Measurements from ENCODE around the gene SLC43A3.
A peak's percentile ranks its signal among the peaks of the same experiment; 100 is the strongest.
"Not testable (repeated sequence)": the region's sequence is repeated elsewhere in the genome, so short reads cannot be mapped to it uniquely, and the experiment has no call there.

Gene SLC43A3

DNA sequence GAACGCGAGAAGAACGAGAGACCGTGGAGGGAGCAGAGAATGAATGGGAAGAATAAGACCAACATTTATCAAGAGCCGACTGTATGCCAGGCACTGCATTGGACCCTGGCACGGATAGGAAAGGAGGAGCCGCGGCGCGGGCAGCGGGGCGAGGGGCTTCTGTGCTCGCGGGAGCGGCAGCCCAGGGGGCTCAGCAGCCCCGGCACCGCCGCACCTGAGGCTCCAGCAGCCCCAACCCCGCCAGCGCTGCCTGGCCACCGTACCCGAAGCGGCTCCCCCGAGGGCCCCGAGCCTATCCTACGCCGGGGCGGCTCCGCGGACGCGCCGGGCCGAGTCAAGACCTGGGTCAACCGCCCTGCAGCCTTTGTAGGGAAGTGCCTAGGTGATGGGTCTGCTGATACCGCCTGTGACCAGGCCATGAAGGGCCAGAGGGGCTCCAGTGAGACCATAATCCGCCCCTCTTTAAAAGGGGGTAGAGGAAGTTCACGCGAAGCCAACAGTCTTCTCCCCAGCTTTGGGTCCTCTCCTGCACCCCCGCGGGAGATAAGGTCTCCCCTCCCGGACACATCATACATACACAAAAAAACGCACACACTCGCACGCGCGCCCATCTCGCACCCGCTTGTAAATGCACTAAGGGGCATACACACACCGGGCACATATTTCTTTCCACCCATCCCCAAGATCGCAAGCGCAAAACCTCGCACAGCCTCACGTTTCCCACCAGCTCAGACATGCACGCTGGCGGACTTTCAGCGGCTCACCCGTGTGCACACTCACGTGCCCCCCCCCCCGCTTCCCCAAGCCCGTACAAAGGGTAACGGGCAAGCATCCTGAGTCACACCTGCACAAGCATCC, 32.5 kb upstream of the SLC43A3 start:
- DNase-seq: no peak

DNA sequence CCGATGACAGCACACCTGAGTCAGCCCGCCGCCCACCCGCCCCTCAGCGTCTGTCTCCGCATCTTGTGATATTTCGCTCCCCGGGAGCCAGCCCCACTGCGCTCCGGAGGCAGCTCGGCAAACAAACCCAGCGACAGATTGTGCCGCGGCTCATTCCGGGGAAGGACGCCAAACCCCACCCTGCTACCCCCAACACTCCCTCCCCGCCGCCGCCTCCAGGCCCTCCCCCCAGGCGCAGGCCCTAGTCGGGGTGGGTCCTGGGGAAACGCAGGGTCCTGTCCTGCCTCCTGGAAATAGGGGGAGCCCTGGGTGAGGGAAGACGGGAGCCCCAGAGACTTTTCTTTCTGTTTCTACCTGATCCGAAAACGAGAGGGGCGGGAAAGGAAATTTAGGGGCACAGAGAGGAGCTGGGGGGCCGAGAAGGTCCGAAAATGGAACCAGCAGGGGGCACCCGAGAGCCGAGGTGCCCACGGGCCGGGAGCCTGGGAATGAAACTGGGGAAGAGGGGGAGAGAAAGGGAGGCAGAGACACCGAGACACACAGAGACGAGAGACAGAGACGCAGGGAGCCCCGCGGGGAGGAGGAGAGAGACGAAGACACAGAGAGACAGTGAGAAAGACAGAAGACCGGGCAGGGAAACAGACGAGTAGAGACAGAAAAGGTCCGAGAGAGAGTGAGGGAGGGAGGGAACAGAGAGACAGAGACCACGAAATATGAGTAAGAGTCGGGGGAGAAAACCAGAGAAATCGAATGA, 31.7 kb upstream of the SLC43A3 start:
- no peak for DNase-seq

GRCh38 chr11:57458060-57458409, 31.1 kb upstream of the SLC43A3 start:
- no peak for DNase-seq

GRCh38 chr11:57457643-57458023, 30.7 kb upstream of the SLC43A3 start:
- DNase-seq: no peak

DNA sequence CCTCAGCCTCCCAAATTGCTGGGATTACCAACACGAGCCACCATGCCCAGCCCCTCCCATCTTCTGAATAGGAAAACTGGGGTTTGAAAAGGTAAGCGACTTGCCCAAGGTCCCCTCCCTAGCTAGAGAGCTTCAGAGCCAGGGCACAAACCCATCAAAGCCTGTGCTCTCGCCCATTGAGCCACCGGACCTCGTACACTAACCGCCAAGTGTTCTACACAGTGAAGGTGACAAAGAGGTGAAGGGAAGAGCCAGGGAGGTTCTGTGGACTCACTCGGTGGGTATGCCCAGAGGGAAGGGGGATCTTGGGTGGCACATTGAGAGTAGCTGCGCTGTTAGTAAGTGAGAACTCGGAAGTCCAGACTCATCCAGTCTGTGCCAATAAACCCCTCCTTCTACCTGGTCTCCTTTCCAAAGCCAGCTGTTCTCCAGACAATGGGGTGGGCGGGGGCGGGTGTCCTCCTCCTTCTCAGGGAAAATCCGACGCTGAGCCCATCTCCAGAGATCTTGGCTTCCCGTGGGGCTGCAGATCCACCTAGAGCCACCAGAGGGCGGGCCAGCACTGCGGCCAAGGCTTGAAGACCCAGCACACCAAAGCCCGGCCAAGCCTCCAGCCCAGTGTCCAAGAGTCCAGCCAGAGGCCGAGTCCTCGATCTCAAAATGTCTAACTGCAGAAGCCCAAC, 30.2 kb upstream of the SLC43A3 start:
- DNase-seq: peak; percentile 42

DNA sequence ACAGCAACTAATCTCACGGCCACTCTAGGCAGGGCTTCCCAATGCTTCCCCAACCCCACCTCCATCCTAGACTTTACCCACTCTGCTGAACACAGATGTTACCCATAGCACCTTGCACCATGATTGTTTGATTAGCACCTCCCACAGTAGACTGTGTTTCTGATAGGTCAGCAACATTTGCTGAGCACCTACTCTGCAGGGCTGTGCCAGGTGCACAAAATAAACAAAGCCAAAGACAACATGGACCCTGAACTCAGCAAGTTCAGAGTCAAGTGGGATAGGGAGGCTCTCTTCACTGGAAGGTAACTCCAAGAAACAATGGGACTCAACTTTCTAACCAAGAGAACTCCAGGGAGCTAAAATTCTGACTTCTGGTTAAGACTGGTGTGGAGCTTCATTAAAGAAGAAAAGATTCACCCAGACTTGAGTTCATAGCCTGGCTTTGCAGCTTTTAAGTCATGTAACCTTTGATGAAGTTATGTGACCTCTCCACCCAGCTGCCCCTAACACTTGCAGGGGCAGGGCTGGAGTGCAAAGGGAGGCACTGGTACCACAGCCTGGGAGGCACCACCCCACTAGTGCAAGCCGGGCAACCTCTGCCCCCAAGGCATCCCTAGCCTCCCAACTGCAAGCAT, 26.7 kb upstream of the SLC43A3 start:
- no peak for DNase-seq

GRCh38 chr11:57446055-57446454, 19.1 kb upstream of the SLC43A3 start:
- DNase-seq: no peak

- DNase-seq: not testable (repeated sequence)
Observed at GRCh38 chr11:57445122-57445394, 18.1 kb upstream of the SLC43A3 start.

- DNase-seq: no peak
Observed at GRCh38 chr11:57444362-57445121, 17.6 kb upstream of the SLC43A3 start.

GRCh38 chr11:57440744-57441414, 14.0 kb upstream of the SLC43A3 start:
- no peak for DNase-seq

- DNase-seq: no peak
Observed at GRCh38 chr11:57439786-57440185, 12.9 kb upstream of the SLC43A3 start.

GRCh38 chr11:57438345-57439285, 11.7 kb upstream of the SLC43A3 start:
- no peak for DNase-seq

GRCh38 chr11:57436031-57436430, 9.1 kb upstream of the SLC43A3 start:
- DNase-seq: no peak

GRCh38 chr11:57434640-57435546, 8.0 kb upstream of the SLC43A3 start:
- DNase-seq: no peak

DNA sequence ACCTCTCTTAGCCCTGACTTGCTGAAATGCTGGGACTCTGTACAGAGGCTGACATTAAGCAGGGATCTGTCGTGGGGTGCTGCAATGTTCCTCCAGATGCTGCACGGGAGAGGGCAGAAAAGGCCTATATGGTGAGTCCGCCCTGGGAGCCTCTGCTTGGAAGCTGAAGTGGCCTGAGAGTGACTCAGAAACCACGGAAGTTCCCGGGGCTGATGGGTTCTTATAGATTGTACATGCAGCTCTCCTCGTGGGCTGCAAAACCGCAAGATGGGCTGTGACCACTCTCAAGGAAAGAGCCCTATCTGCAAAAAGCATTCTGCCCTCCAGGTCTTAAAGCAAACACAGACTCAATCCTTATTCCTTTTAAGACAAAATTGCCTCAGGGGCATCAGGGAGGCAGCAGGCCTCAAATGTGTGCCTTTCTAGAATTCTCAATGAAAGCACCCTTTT, 5.8 kb upstream of the SLC43A3 start:
- DNase-seq: no peak

DNA sequence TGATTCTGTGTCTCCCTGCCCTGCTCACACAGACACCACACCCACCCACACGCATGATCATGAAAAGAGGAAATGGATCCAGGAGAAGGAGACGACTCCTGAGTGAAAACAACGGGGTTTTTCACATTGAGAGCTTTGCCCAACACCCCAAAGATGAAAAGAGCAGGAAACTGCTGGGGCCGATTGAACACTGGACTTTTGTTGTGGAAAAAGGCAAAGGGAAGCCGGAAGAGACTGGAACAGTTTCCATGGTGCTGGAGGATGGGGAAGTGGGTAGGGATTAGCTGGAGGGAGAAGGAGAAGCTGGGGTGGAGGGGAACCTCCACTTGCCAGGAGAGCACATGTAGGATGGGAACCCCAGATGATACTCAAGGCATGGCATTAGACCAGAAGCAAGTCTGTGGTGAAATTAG, 5.2 kb upstream of the SLC43A3 start:
- DNase-seq: no peak

- no peak for DNase-seq
Observed at GRCh38 chr11:57430952-57431351, 4.0 kb upstream of the SLC43A3 start.

GRCh38 chr11:57429946-57430345, 3.0 kb upstream of the SLC43A3 start:
- no peak for DNase-seq

DNA sequence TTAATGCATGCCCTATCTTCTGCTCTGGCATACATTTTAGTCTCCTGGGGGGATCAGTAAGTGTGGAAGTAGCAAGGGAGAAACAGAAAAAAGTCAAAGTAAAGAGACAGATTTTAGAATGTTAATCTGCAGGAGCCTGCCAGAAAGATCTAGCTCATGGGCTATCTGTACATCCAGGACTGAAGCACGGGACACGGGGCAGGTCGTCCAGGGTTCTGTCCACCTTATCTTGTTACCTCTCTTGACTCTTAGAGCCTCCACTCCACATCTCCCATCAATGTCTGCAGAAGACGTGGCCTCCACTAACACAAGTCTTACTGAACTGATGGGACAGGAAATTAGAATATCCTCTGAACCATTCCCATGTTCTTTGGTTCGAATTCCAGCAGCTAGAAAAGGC, 1.7 kb upstream of the SLC43A3 start:
- no peak for DNase-seq

DNA sequence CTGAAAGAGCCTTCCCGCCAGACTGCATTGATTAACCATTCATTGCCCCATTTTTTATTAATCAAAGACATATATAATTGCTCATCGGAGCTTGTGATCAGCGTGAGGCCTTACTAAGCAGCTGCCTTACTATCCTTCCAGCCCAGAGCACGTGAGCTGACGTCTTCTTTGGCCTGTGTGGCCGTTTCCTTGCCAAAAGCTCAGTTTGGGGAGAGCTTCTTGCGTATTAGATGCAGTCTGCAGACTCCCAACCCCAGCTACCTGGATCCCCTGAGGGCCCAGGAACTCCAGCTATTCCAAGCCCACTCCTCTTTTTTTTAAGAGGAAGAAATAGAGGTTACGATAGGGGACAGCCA, 784 bp upstream of the SLC43A3 start:
- DNase-seq: no peak
